ENCODE measurements around the gene PHOX2A.

- no peak for TF ChIP-seq POLR2AphosphoS5 (IDR thresholded peaks at IDR 0.05; ENCODE audit: low read depth, low read length)
- TF ChIP-seq REST (IDR thresholded peaks at IDR 0.05; ENCODE audit: insufficient read depth in 1 of 2, low read depth in 2 of 2, low read length in 2 of 2), result no peak
- TF ChIP-seq SIN3A (IDR thresholded peaks at IDR 0.05; ENCODE audit: borderline replicate concordance, insufficient read depth, low read length), result no peak
These were observed 16.6 kb upstream of the PHOX2A start for GRCh38 chr11:72260574-72260973.
